HG03354 (cell line): Measurements from ENCODE around the gene ZNF440.

Experiments
- ATAC-seq: cut with Tn5 transposase; IDR thresholded peaks from one replicate; pipeline ENCODE4 v1.9.1; 2021; ENCODE audit warnings: mild to moderate bottlenecking; ENCODE audit not compliant: unreplicated experiment, poor library complexity, severe bottlenecking

ZNF440 gene

GRCh38 chr19:11880598-11880997 is 66.5 kb downstream of the ZNF440 start:
- no peak for ATAC-seq

- no peak for ATAC-seq
Observed at GRCh38 chr19:11881151-11881800, 67.2 kb downstream of the ZNF440 start.

- ATAC-seq: no peak
Observed at GRCh38 chr19:11882606-11883005, 68.5 kb downstream of the ZNF440 start.
